NCI-H2171 treated with DMSO at 0.1 percent for 48 hours (cell line): ENCODE data around the gene CLCF1.
A peak's percentile ranks its signal among the peaks of the same experiment; 100 is the strongest.

ENCODE experiments used
- DNase-seq: peaks from one replicate; lab custom pipeline; 2025; lab: John Stamatoyannopoulos, UW

CLCF1 gene

DNA sequence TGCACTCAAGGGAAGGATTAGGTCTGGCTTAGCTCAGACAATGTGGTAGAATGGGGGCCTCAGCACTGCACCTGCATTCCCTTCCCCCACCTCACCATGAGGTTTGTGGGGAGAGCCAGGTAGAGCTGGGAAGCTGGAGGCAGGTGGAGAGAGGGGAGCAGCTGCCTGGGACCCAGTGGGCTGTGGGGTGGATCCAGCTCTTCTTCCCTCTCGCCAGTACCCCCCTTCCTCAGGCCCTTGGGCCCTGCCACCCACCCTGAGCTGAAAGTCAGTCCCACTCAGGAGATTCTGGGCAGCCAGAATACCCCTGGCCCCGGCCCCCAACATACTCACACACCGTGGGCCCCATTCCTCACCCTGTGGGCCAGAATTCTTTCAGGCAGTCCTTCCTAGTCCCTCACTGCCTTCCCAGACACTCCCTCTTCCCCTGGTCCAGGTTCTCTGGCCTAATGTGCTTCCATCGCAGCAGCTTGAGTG lies 17.0 kb downstream of the CLCF1 start:
- no peak for DNase-seq

GRCh38 chr11:67355794-67356386 lies 17.5 kb downstream of the CLCF1 start:
- no peak for DNase-seq

- DNase-seq = no peak
Observed at GRCh38 chr11:67355023-67355793, 18.2 kb downstream of the CLCF1 start.

DNA sequence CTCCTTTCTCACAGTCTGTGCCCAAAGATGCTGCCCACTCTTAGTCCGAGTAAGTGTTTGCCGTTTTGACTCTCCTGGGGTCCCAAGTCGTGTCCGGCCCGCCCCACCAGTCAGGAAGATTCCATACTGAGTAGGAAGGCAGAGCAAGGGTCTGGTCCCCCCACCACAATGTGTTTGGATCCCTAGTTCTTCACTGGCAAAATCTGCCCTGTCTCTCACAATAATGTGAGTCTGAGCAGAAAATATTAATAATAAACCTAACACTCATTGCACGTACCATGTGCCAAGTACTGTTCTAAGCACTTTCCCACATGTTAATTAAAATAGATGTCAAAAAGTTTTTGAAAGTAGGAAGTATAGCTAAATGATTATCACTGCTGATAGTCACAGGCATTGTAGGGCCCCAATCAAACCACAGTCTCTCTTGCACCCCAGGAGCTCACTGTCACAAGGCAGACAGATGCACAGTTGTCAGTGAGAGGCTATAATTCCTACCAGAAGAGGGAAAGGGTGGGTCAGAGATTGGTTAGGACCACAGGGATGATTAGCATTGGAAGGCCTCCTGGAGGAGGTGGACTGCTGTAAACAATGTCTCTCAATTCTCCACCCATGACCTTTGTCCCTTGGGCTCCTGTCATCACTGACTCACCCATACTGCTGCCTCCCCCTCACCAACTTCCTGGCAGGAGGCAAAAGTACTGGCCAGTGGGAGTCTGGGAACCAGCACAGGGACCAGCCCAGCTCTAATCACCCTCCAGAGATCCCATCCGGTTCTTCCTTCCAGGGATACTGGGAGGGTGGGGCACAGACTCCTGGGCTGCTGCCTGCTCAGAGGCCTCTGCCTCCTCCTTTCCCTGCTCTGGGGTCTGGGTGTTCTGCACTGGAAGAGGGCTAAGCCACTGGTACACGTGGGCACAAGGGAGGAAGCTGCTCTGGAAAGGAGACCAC lies 19.0 kb downstream of the CLCF1 start:
- DNase-seq = no peak

GRCh38 chr11:67353317-67354074 lies 19.9 kb downstream of the CLCF1 start, which contains the start of gene POLD4:
TSS of gene POLD4 (minus strand) at chr11:67353546. CDS start at chr11:67353399, 147 bp downstream.
- DNase-seq = peak; percentile 86

- DNase-seq = peak; percentile 57
Observed at GRCh38 chr11:67352546-67353316, 20.7 kb downstream of the CLCF1 start.

DNA sequence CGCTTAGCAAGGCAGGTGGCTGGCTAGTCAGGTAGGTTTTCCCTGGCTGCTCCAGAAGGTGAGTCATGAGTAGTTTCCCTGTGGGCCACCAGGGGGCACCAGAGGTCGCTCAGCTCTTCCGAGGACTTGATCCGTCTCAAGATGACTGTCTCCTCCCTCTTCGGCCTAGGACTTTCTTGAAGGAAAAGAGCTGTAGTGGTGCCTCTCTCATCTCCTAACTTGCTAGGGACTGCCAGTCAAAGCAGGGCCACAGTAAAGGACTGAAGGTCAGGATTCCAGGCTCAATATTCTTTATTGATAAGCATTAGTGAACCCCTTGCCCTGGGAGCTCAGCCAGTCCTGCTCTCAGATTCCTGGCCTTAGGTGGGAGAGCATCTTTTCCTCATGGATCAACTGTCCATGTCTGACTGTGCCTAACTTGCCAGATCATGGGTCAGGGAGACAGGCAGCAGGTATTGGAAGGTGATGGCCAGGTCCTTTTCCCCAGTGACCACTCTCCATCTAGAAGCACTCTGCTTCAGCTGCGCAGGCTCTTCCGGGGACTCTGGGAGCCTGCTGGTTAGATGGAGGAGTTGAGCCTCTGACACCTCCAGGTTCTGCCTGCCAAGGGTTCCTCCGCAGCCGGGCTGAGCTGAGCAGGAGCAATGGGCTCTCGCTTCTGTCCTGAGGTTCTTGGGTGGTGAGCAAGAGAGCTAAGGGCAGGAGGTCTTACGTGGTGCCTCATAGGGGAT lies 22.0 kb downstream of the CLCF1 start:
- peak; percentile 73 for DNase-seq

- DNase-seq = no peak
Observed at GRCh38 chr11:67349928-67350465, 23.4 kb downstream of the CLCF1 start.

GRCh38 chr11:67349457-67349856 lies 23.9 kb downstream of the CLCF1 start:
- DNase-seq = no peak

GRCh38 chr11:67349036-67349435 lies 24.4 kb downstream of the CLCF1 start:
- no peak for DNase-seq

DNA sequence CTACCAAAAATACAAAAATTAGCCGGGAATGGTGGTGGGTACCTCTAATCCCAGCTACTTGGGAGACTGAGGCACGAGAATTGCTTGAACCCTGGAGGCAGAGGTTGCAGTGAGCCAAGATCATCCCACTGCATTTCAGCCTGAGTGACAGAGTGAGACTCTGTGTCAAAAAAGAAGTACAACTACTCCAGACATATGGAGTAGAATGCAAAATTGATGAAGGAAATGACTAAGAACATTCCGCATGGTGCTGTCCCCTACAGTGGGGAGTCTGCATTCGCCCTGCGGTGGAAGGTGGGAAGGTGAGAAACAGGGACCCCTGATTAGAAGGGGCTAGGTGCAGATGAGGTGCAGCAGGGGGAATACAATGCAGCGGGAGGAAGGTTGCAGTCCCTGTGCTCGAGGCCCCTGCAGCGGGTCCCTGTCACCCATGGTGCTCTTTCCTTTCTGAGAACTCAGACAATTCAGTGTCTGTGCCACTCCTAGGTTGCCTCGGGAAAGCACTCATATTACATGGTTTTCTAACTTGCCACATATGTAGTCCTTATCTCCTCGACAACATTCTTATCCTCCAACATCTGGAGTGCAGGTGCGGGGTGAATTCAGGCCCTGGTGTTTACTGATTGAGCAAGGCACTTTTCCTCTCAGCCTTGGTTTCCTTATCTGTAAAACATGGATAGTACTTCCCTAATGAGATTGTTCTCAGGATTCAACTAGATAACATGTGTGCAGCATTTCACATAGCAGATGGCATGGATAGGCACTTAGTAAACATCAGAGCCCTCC lies 25.2 kb downstream of the CLCF1 start:
- peak; percentile 87 for DNase-seq

DNA sequence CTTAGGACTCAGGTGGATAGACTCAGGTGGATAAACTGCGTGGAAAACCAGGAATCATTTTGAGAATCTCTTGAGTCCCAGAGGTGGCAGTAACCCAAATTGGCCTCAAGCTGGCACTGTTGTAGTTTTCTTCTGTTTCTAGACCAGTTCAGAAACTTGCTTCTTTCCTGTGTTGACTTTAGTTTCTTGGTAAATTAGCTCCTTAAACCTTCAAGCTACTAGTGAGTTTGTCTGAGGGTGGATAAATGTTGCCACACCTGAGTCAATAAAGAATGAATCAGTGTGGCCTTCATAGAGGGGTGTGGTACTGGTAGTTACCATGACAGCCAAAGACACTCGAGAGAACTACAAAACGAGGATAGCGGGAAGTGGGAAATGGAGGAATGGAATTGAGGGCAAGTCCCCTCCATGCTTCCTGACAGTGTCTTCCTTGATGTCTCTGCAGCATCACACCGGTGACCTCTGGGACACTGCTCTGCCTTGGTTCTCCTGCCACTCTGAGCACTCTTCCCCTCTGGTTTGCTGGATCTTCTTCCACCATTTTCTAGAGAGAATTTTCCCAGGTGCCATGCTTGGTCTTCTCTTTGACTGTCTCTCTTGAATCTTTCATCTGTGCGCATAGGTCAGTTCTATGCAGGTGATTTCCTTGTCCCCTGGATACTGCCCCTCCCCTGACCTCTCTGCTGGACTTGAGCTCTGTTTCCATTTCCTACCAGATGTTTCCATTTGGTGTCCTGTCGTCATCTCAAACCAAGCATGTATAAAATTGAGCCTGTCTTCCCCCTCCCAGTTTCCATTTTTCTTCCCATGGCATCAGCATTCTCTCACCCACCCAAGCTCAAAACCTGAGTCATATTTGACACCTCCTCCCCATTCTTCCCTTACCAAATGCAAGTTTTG lies 27.2 kb downstream of the CLCF1 start:
- no peak for DNase-seq

GRCh38 chr11:67345247-67345919 lies 28.0 kb downstream of the CLCF1 start:
- no peak for DNase-seq

DNA sequence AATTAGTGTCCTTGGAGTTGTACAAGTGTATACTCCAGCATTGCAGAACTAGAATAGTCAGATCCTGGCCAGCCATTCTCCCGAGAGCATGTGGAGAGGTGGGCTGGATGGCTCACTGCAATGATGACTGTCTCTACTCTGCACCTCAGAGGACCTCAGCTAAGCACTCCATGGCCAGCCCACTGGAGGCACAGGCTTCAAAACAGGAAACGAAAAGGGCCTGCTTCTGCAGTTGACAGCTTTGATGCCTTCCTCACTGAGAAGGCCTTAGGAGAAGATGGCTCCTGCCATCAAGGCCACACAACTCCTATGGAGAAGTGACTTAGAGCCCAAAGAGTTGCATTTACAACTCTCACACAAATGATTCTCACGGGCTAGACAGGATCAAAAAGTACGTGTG lies 29.1 kb downstream of the CLCF1 start:
- no peak for DNase-seq

DNA sequence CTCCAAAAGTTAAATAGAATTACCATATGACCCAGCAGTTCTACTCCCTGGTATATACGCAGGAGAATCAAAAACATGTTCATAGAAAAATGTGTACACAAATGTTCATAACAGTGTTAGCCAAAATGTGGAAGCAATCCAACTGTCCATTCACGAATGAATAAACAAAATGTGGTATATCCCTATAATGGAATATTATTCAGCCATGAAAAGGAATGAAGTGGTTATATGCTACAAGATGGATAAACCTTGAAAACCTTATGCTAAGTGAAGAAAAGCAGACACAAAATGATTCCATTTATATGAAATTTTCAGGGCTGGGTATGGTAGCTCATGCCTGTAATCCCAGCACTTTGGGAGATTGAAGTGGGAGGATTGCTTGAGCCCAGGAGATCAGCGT lies 36.1 kb downstream of the CLCF1 start:
- DNase-seq = no peak

DNA sequence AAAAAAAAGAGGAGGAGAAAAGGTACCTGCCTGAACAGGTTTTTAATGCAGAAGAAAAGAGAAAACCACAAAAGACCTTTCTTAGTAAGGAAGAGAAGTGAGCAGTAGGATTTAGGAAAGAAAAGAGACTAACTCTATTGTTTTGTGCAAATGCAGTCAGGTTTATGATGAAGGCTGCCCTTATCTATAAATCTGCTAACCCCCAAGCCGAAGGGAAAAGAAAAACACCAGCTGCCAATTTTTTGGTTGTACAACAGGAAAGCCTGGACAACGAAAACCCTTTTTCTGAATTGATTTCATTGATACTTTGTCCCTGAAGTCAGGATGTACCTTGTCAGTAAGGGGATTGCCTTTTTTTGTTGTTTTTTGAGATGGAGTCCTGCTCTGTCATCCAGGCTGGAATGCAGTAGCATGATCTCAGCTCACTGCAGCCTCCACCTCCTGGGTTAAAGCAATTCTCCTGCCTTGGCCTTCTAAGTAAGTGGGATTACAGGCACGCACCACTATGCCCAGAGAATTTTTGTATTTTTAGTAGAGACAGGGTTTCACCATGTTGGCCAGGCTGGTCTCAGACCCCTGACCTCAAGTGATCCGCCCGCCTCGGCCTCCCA lies 41.2 kb downstream of the CLCF1 start:
- no peak for DNase-seq

- DNase-seq = no peak
Observed at GRCh38 chr11:67323526-67323925, 49.9 kb downstream of the CLCF1 start.
